GM18951 (cell line): ENCODE data around the gene TBC1D25.
A peak's percentile ranks its signal among the peaks of the same experiment; 100 is the strongest.
"Not testable (repeated sequence)": the region's sequence is repeated elsewhere in the genome, so short reads cannot be mapped to it uniquely, and the experiment has no call there.

Experiments
- POLR2A ChIP-seq: IDR thresholded peaks from 4 replicates; pipeline ENCODE4 v1.6.1; 2011; ENCODE audit warnings: mild to moderate bottlenecking; ENCODE audit not compliant: insufficient read length, insufficient read depth; ENCODE audit errors: extremely low read depth
- in situ Hi-C: fragments of 300-500 bp; cut with MboI; formaldehyde crosslinking; loops from one replicate; pipeline ENCODE4 v1.12.0; 2022; ENCODE audit warnings: low sequenced_read_pairs, mixed read lengths, inconsistent platforms; ENCODE audit not compliant: unreplicated experiment

Gene TBC1D25

GRCh38 chrX:48508400-48509244 is 30.9 kb upstream of the TBC1D25 start, which contains the start of gene PORCN:
Gene PORCN (plus strand): TSS chrX:48508992. CDS start chrX:48509821, 829 bp downstream.
- peak; percentile 72 for TF ChIP-seq POLR2A

GRCh38 chrX:48509245-48509590 is 30.3 kb upstream of the TBC1D25 start:
- in situ Hi-C loops: no loop called here
- no peak for TF ChIP-seq POLR2A

More at GRCh38 chrX:48508400-48509244, 30.9 kb upstream of the TBC1D25 start, which contains the start of gene PORCN:
- in situ Hi-C loops: no loop called here

- in situ Hi-C loops: no loop called here
- no peak for TF ChIP-seq POLR2A
Measured at GRCh38 chrX:48509619-48510018, 29.9 kb upstream of the TBC1D25 start.

- TF ChIP-seq POLR2A: no peak
- in situ Hi-C loops: no loop called here
Measured at GRCh38 chrX:48511560-48511959, 28.0 kb upstream of the TBC1D25 start.

- TF ChIP-seq POLR2A: no peak
- in situ Hi-C loops: no loop called here
Measured at GRCh38 chrX:48512371-48512935, 27.1 kb upstream of the TBC1D25 start.

- in situ Hi-C loops: no loop called here
- TF ChIP-seq POLR2A: no peak
Measured at GRCh38 chrX:48513670-48514069, 25.8 kb upstream of the TBC1D25 start.

- in situ Hi-C loops: no loop called here
Measured at GRCh38 chrX:48514126-48514806, 25.2 kb upstream of the TBC1D25 start.

GRCh38 chrX:48514868-48515460 is 24.6 kb upstream of the TBC1D25 start:
- in situ Hi-C loops: no loop called here
- no peak for TF ChIP-seq POLR2A

More at GRCh38 chrX:48514126-48514806, 25.2 kb upstream of the TBC1D25 start:
- no peak for TF ChIP-seq POLR2A

- no peak for TF ChIP-seq POLR2A
- in situ Hi-C loops: no loop called here
Measured at GRCh38 chrX:48515842-48516241, 23.7 kb upstream of the TBC1D25 start.

GRCh38 chrX:48516285-48516684 is 23.2 kb upstream of the TBC1D25 start:
- TF ChIP-seq POLR2A: no peak
- in situ Hi-C loops: no loop called here

GRCh38 chrX:48516987-48517386 is 22.5 kb upstream of the TBC1D25 start:
- in situ Hi-C loops: no loop called here
- TF ChIP-seq POLR2A: no peak

- in situ Hi-C loops: not testable (repeated sequence)
Measured at GRCh38 chrX:48519481-48519880, 20.0 kb upstream of the TBC1D25 start.

- in situ Hi-C loops: no loop called here
- no peak for TF ChIP-seq POLR2A
Measured at GRCh38 chrX:48520455-48520854, 19.1 kb upstream of the TBC1D25 start.
